Loucy (cell line): ENCODE measurements around the gene MACF1.

ENCODE experiments used
- CTCF ChIP-seq: fragments of 200-600 bp; sonication (generic); conservative IDR thresholded peaks from 2 replicates; pipeline ENCODE4 v1.5.1; 2014; ENCODE audit warnings: mild to moderate bottlenecking, antibody characterized with exemption, low read length
- EZH2phosphoT487 ChIP-seq: fragments of 200-600 bp; IDR thresholded peaks from 2 replicates; pipeline ENCODE4 v1.6.1; 2018; ENCODE audit warnings: antibody characterized with exemption, mild to moderate bottlenecking, moderate library complexity, borderline replicate concordance

GRCh38 chr1:39310691-39311090 lies 106.2 kb downstream of the MACF1 start:
- no peak for TF ChIP-seq CTCF
- no peak for TF ChIP-seq EZH2phosphoT487
